Stimulated activated CD4-positive, alpha-beta T cell treated with anti-CD3 and anti-CD28 coated beads, Interleukin-1b, Interleukin-23, amount 100 ng/mL, for 48 hours (primary cell): ENCODE results near the gene CREB1.

ENCODE experiments used
- DNase-seq: peaks from one replicate; pipeline ENCODE4 v3.0.0-alpha.2; 2020

Gene CREB1

GRCh38 chr2:207546822-207547221 lies 17.1 kb downstream of the CREB1 start:
- no peak for DNase-seq

- no peak for DNase-seq
Measured at GRCh38 chr2:207549145-207549544, 19.4 kb downstream of the CREB1 start.

- DNase-seq = no peak
Measured at GRCh38 chr2:207558079-207558491, 28.3 kb downstream of the CREB1 start.

- no peak for DNase-seq
Measured at GRCh38 chr2:207561386-207562080, 31.8 kb downstream of the CREB1 start.

- no peak for DNase-seq
Measured at GRCh38 chr2:207565736-207566500, 36.2 kb downstream of the CREB1 start.

GRCh38 chr2:207567671-207568070 lies 37.9 kb downstream of the CREB1 start:
- no peak for DNase-seq

GRCh38 chr2:207571370-207571769 lies 41.6 kb downstream of the CREB1 start:
- no peak for DNase-seq

GRCh38 chr2:207584952-207585351 lies 55.2 kb downstream of the CREB1 start:
- DNase-seq = no peak

GRCh38 chr2:207587305-207587704 lies 57.5 kb downstream of the CREB1 start:
- DNase-seq = no peak

GRCh38 chr2:207589143-207589542 lies 59.4 kb downstream of the CREB1 start:
- DNase-seq = no peak

GRCh38 chr2:207593277-207593676 lies 63.5 kb downstream of the CREB1 start:
- DNase-seq = no peak

GRCh38 chr2:207594264-207594663 lies 64.5 kb downstream of the CREB1 start:
- no peak for DNase-seq

- DNase-seq = no peak
Measured at GRCh38 chr2:207594731-207595130, 65.0 kb downstream of the CREB1 start.

- no peak for DNase-seq
Measured at GRCh38 chr2:207599636-207600035, 69.9 kb downstream of the CREB1 start.

- no peak for DNase-seq
Measured at GRCh38 chr2:207600231-207600630, 70.5 kb downstream of the CREB1 start.

GRCh38 chr2:207601774-207602173 lies 72.0 kb downstream of the CREB1 start:
- DNase-seq = no peak

GRCh38 chr2:207603486-207603885 lies 73.7 kb downstream of the CREB1 start:
- no peak for DNase-seq

GRCh38 chr2:207606399-207606798 lies 76.6 kb downstream of the CREB1 start:
- DNase-seq = no peak

- DNase-seq = no peak
Measured at GRCh38 chr2:207606829-207607228, 77.1 kb downstream of the CREB1 start.

- no peak for DNase-seq
Measured at GRCh38 chr2:207612714-207613113, 83.0 kb downstream of the CREB1 start.

- DNase-seq = no peak
Measured at GRCh38 chr2:207614824-207615223, 85.1 kb downstream of the CREB1 start.

GRCh38 chr2:207616185-207616584 lies 86.4 kb downstream of the CREB1 start:
- DNase-seq = no peak

- DNase-seq = no peak
Measured at GRCh38 chr2:207617011-207617671, 87.4 kb downstream of the CREB1 start.

GRCh38 chr2:207619764-207620203 lies 90.0 kb downstream of the CREB1 start:
- DNase-seq = no peak
